B cell (primary cell): ENCODE results near the gene RPGR. TPM values are rescaled to one million over a fixed set of nuclear protein-coding genes. Genes with fewer than 3 reads are reported as not detected.

ENCODE experiments used
- ATAC-seq: fragments of 200-7000 bp; cut with Tn5 transposase; one replicate; pipeline ENCODE4 v1.10.0; 2021; ENCODE audit warnings: low read depth, mild to moderate bottlenecking, moderate number of reproducible peaks, moderate library complexity
- CTCF ChIA-PET: fragments of 350-600 bp; sonication (Branson Sonifier 250); formaldehyde crosslinking; loops from one replicate; lab custom pipeline; 2021; ENCODE audit warnings: antibody characterized with exemption, inconsistent platforms; lab: Charles Lee
- POLR2A ChIA-PET: fragments of 350-600 bp; sonication (Branson Sonifier 250); formaldehyde crosslinking; loops from one replicate; lab custom pipeline; 2021; ENCODE audit warnings: antibody characterized with exemption; lab: Charles Lee
- DNase-seq: peaks from one replicate; pipeline ENCODE4 v3.0.0; 2013
- H2AFZ ChIP-seq: 2 replicates; pipeline ENCODE4 v1.6.1; 2012; ENCODE audit warnings: mild to moderate bottlenecking, low read depth, low read length; ENCODE audit not compliant: insufficient read depth, poor library complexity, severe bottlenecking
- H3K27ac ChIP-seq, 2 donors: 1 replicate in 1 of 2; 2 replicates in 1 of 2; pipeline ENCODE4 v1.5.1; 2012 to 2013; ENCODE audit warnings: low read length in 2 of 2, mild to moderate bottlenecking in 2 of 2, moderate library complexity in 1 of 2
- H3K27me3 ChIP-seq, 4 experiments: fragments of 200-600 bp in 1 of 4; sonication (generic) in 1 of 4; replicated peaks in 1 of 4; 1 replicate in 2 of 4; 2 replicates in 2 of 4; pipeline versions ENCODE4 v1.6.1 to v1.7.0; 2013 to 2016; ENCODE audit warnings: low read length in 3 of 4, mild to moderate bottlenecking in 2 of 4, mixed read lengths in 1 of 4, moderate library complexity in 1 of 4; ENCODE audit not compliant: insufficient read depth in 4 of 4, control insufficient read depth in 3 of 4; ENCODE audit errors: control extremely low read depth in 1 of 4
- H3K36me3 ChIP-seq, 2 experiments: replicated peaks in 1 of 2; 1 replicate in 1 of 2; 2 replicates in 1 of 2; pipeline versions ENCODE4 v1.6.1 to v1.7.1; 2013; ENCODE audit warnings: low read length in 1 of 2; ENCODE audit not compliant: insufficient read depth in 2 of 2, control insufficient read depth in 1 of 2; ENCODE audit errors: control extremely low read depth in 1 of 2, extremely low read depth in 1 of 2
- H3K4me1 ChIP-seq, 2 donors: fragments of 200-600 bp in 1 of 2; sonication (generic) in 1 of 2; 1 replicate in 1 of 2; 2 replicates in 1 of 2; pipeline versions ENCODE4 v1.5.1 to v1.6.1; 2013 to 2017; ENCODE audit warnings: low read length in 2 of 2; ENCODE audit not compliant: control insufficient read depth in 2 of 2, insufficient read depth in 2 of 2
- H3K4me2 ChIP-seq: replicated peaks from 2 replicates; pipeline ENCODE3; 2012; ENCODE audit warnings: mild to moderate bottlenecking, low read depth, low read length; ENCODE audit not compliant: poor library complexity, severe bottlenecking
- H3K4me3 ChIP-seq, 5 experiments: fragments of 200-600 bp in 1 of 5; sonication (generic) in 1 of 5; 1 replicate in 3 of 5; 2 replicates in 2 of 5; pipeline versions ENCODE4 v1.5.1 to v1.7.0; 2011 to 2016; ENCODE audit warnings: low read length in 4 of 5, mild to moderate bottlenecking in 4 of 5, low read depth in 2 of 5, control low read depth in 1 of 5, moderate library complexity in 1 of 5; ENCODE audit not compliant: insufficient read depth in 1 of 5; ENCODE audit errors: control extremely low read depth in 1 of 5, extremely low read depth in 1 of 5
- H3K79me2 ChIP-seq: fragments of 200-600 bp; sonication (generic); one replicate; pipeline ENCODE4 v1.6.0; 2016; ENCODE audit warnings: low read length; ENCODE audit not compliant: control insufficient read depth, insufficient read depth
- H3K9ac ChIP-seq: fragments of 200-600 bp; sonication (generic); 2 replicates; pipeline ENCODE4 v1.6.1; 2017; ENCODE audit warnings: mild to moderate bottlenecking, low read length, moderate library complexity
- H3K9me3 ChIP-seq, 3 donors: one replicate each; pipeline versions ENCODE4 v1.6.1 to v1.7.1; 2013; ENCODE audit warnings: low read length in 2 of 3; ENCODE audit not compliant: control insufficient read depth in 2 of 3, insufficient read depth in 1 of 3; ENCODE audit errors: control extremely low read depth in 1 of 3
- H4K20me1 ChIP-seq: 2 replicates; pipeline ENCODE4 v1.6.0; 2012; ENCODE audit warnings: mild to moderate bottlenecking, low read length; ENCODE audit not compliant: insufficient read depth, control insufficient read depth, poor library complexity, severe bottlenecking
- H3K27ac Mint-ChIP-seq: one replicate; pipeline ENCODE4 v1.8.0; 2021; ENCODE audit warnings: mixed read lengths
- H3K27me3 Mint-ChIP-seq: one replicate; pipeline ENCODE4 v1.8.0; 2021; ENCODE audit warnings: mixed read lengths
- H3K4me1 Mint-ChIP-seq: one replicate; pipeline ENCODE4 v1.8.0; 2021; ENCODE audit warnings: mixed read lengths
- H3K4me3 Mint-ChIP-seq: one replicate; pipeline ENCODE4 v1.8.0; 2021; ENCODE audit warnings: mixed read lengths
- H3K9me3 Mint-ChIP-seq: one replicate; pipeline ENCODE4 v1.8.0; 2022; ENCODE audit warnings: mixed read lengths; ENCODE audit not compliant: insufficient read depth
- CTCF ChIP-seq: fragments of 200-600 bp; IDR thresholded peaks from one replicate; pipeline ENCODE4 v1.8.0; 2022; ENCODE audit warnings: antibody characterized with exemption, mild to moderate bottlenecking
- EZH2 ChIP-seq: IDR thresholded peaks from 2 replicates; pipeline ENCODE4 v1.6.1; 2012; ENCODE audit warnings: borderline replicate concordance, low read depth, mild to moderate bottlenecking, moderate library complexity, low read length; ENCODE audit not compliant: insufficient read depth, poor library complexity, severe bottlenecking
- WGBS: methylation state at CpG from one replicate; pipeline ENCODE4 v1.1.5; 2013; ENCODE audit warnings: missing lambda C conversion rate; ENCODE audit not compliant: insufficient coverage; 5-methylcytosine and 5-hydroxymethylcytosine counted together
- intact Hi-C: fragments of 100-400 bp; cut with micrococcal nuclease; formaldehyde crosslinking; loops from one replicate; pipeline ENCODE4 v1.10.0; 2022
- polyA plus RNA-seq: library from polyadenylated mRNA; depleted of rRNA; stranded (reverse); fragments of >200 nt; gene quantifications from 2 replicates; pipeline ENCODE4 v1.2.3, GENCODE V29; 2012
- total RNA-seq, 2 donors: library from RNA; stranded (reverse); fragments of 120-200 nt in 1 of 2; gene quantifications; 1 replicate in 1 of 2; 2 replicates in 1 of 2; pipeline versions ENCODE4 v1.2.3 to v1.2.4, GENCODE V29; 2013 to 2022

RPGR gene
- total and polyA plus RNA-seq, 2 donors (not counting 1 experiment from before 2014, with no cell fraction given), result 4.2 to 26.8 TPM

DNA sequence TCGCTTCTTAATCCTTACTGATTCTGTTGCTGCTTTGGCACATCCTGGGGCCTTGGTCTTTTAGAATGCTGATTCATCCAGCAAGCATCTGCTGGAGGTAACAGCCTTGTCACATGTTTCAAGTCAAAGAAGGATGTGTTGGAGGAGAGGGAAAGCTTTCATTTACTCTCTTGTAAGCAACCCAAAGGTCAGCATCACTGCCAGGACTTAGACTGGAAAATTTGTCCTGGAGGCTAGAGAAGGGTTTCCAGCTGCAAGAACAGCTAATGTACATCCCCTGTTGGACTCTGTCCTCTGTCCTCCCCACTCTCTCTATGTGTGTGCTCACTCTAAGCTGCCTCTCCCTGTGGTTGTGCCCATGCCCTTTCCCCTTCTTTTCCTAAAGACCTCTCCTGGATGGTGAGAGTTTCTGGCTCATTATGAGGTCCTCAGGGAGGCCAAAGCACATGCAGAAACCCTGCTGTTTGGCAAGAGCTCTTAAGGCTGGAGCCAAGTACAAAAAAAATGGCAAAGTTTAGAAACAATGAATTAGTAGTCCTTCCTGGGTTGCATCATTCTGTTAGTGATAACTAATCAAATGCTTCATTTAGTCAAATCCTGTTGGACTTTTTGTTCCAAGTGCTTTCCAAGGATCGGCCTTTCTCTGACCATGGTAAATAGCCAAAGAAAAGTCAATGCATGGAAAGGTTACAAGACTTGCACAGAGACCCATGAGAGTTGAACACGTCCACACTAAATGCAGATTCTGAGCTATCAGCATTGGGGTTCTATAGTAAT lies 93.2 kb downstream of the RPGR start:
- Mint-ChIP-seq H3K9me3 (no peaks in the 10 kb centered on the region), H3K4me3 (no peak overlapping the region), H3K27ac (no peak overlapping the region), H3K4me1 (no peaks in the 10 kb centered on the region), H3K27me3 (peaks cover 16% of the 10 kb centered on the region)
- H3K4me2 ChIP-seq, result no peak overlapping the region
- no peak overlapping the region for H3K9ac ChIP-seq
- no peaks in the 10 kb centered on the region for H3K4me1 ChIP-seq
- no peak for TF ChIP-seq EZH2
- no peak for TF ChIP-seq CTCF
- H3K9me3 ChIP-seq, result no peaks in the 10 kb centered on the region
- H3K27ac ChIP-seq, result no peak overlapping the region
- no peaks in the 10 kb centered on the region for H3K79me2 ChIP-seq
- H3K27me3 ChIP-seq, result no peaks in the 10 kb centered on the region
- 82% methylated on average over 2 of the region's 3 CpGs for WGBS
- CTCF ChIA-PET, result no interaction called here
- ATAC-seq (no peak), DNase-seq (no peak)
- POLR2A ChIA-PET, result no interaction called here
- no peak overlapping the region for H3K4me3 ChIP-seq
- no peaks in the 10 kb centered on the region for H4K20me1 ChIP-seq
- no peak overlapping the region for H2AFZ ChIP-seq
- H3K36me3 ChIP-seq, result no peaks in the 10 kb centered on the region
- intact Hi-C loops, result no loop called here

GRCh38 chrX:38232079-38232686 lies 95.1 kb downstream of the RPGR start:
- H3K4me1 ChIP-seq, result no peaks in the 10 kb centered on the region
- ChIA-PET CTCF (no interaction called here), POLR2A (no interaction called here)
- peaks cover 11% of the 10 kb centered on the region for H3K27me3 Mint-ChIP-seq
- H2AFZ ChIP-seq, result no peak overlapping the region
- H3K9ac ChIP-seq, result no peak overlapping the region
- TF ChIP-seq CTCF, result no peak
- TF ChIP-seq EZH2, result no peak
- H3K9me3 ChIP-seq, result no peaks in the 10 kb centered on the region
- H4K20me1 ChIP-seq, result no peaks in the 10 kb centered on the region
- no peak overlapping the region for H3K4me3 Mint-ChIP-seq
- no peaks in the 10 kb centered on the region for H3K27me3 ChIP-seq
- ATAC-seq (no peak), DNase-seq (no peak)
- no peaks in the 10 kb centered on the region for H3K36me3 ChIP-seq
- H3K4me3 ChIP-seq, result no peak overlapping the region
- no peak overlapping the region for H3K4me2 ChIP-seq
- WGBS, result no CpG with 5 or more reads among the region's 3 CpGs
- H3K27ac ChIP-seq, result no peak overlapping the region
- H3K79me2 ChIP-seq, result no peaks in the 10 kb centered on the region
- H3K4me1 Mint-ChIP-seq, result no peaks in the 10 kb centered on the region
- intact Hi-C loops, result no loop called here
- no peaks in the 10 kb centered on the region for H3K9me3 Mint-ChIP-seq
- H3K27ac Mint-ChIP-seq, result no peak overlapping the region
